Stimulated activated CD8-positive, alpha-beta memory T cell treated with anti-CD3 and anti-CD28 coated beads, Interleukin-15, amount 100 ng/mL, for 24 hours (primary cell): ENCODE results near the gene EVI2A.

Experiments
- DNase-seq: peaks from one replicate; pipeline ENCODE4 v3.0.0-alpha.2; 2020; ENCODE audit warnings: low read depth

The EVI2A gene

DNA sequence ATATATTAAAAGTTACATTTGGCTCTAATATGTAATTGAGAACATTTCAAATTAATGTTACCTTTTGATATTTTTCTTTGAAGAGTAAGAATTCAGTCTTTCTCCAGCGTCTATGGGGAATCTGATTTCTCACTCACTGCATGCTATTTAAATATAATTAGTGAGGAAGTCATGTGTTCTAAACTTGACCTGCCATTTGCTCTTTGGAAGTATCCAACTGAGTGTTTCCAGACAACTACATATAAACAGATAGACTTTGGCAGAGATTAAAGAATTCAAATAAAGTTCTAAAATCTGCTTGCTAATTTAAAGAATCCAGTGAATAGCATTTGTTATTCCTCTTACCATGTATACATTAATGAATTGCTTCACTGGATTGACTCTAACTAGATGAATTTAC is 47.9 kb downstream of the EVI2A start:
- DNase-seq: no peak

GRCh38 chr17:31272803-31273202 is 48.6 kb downstream of the EVI2A start:
- no peak for DNase-seq

GRCh38 chr17:31272236-31272635 is 49.2 kb downstream of the EVI2A start:
- DNase-seq: no peak

GRCh38 chr17:31269578-31269983 is 51.8 kb downstream of the EVI2A start:
- DNase-seq: no peak

- DNase-seq: no peak
These were observed 52.3 kb downstream of the EVI2A start for GRCh38 chr17:31269036-31269577.
